ENCODE results near the gene CEP192.

GRCh38 chr18:13096232-13096631, 105.1 kb downstream of the CEP192 start:
- TF ChIP-seq CTCF (IDR thresholded peaks at IDR 0.05) (no peak), POLR2A (IDR thresholded peaks at IDR 0.05) (no peak), EP300 (IDR thresholded peaks at IDR 0.05) (no peak), POLR2AphosphoS5 (IDR thresholded peaks at IDR 0.05) (no peak)
